Glomerular endothelial cell (primary cell): ENCODE results near the gene METTL25B. TPM values are rescaled to one million over a fixed set of nuclear protein-coding genes. Genes with fewer than 3 reads are reported as not detected.

Source experiments
- DNase-seq: peaks from one replicate; pipeline ENCODE4 v3.0.0-alpha.2; 2011; ENCODE audit warnings: low read depth, low spot score; ENCODE audit errors: extremely low read depth
- total RNA-seq: library from RNA; depleted of rRNA; stranded (reverse); fragments of >200 nt; gene quantifications from 2 replicates; pipeline ENCODE4 v1.2.3, GENCODE V29; 2015

Gene METTL25B
- total RNA-seq, 1 donor from 2014 or later = 9.5 TPM

- no peak for DNase-seq
Measured at GRCh38 chr1:156766298-156767100, 38.2 kb downstream of the METTL25B start.

GRCh38 chr1:156767101-156767878 lies 39.0 kb downstream of the METTL25B start, which contains the start of gene PRCC:
Gene PRCC (plus strand): TSS chr1:156767535. CDS start chr1:156767772, 237 bp downstream.
- peak; percentile 99 for DNase-seq

- DNase-seq = no peak
Measured at GRCh38 chr1:156767879-156768604, 39.8 kb downstream of the METTL25B start.

- DNase-seq = no peak
Measured at GRCh38 chr1:156768610-156769295, 40.5 kb downstream of the METTL25B start.

GRCh38 chr1:156772222-156772621 lies 44.0 kb downstream of the METTL25B start:
- no peak for DNase-seq

GRCh38 chr1:156772728-156773497 lies 44.6 kb downstream of the METTL25B start:
- no peak for DNase-seq

GRCh38 chr1:156773607-156774006 lies 45.3 kb downstream of the METTL25B start:
- DNase-seq = no peak

- no peak for DNase-seq
Measured at GRCh38 chr1:156775799-156776198, 47.5 kb downstream of the METTL25B start.

- no peak for DNase-seq
Measured at GRCh38 chr1:156776942-156777341, 48.7 kb downstream of the METTL25B start.

GRCh38 chr1:156777573-156777972 lies 49.3 kb downstream of the METTL25B start:
- no peak for DNase-seq

- no peak for DNase-seq
Measured at GRCh38 chr1:156781585-156782186, 53.4 kb downstream of the METTL25B start.

GRCh38 chr1:156785458-156785857 lies 57.2 kb downstream of the METTL25B start:
- DNase-seq = no peak

Other genes with a start within 250 kb of the METTL25B start
- 41.5 and 67.0 TPM in 2 replicates for gene MEF2D, start 227.7 kb upstream of the METTL25B start, total RNA-seq
- 5.7 and 14.5 TPM in 2 replicates for gene IQGAP3, start 155.9 kb upstream of the METTL25B start, total RNA-seq
- not detected in 2 replicates for gene TTC24, start 148.7 kb upstream of the METTL25B start, total RNA-seq
- gene NAXE, start 136.7 kb upstream of the METTL25B start, total RNA-seq = 55.4 and 76.2 TPM in 2 replicates
- 10.8 and 36.9 TPM in 2 replicates for gene GPATCH4, start 127.0 kb upstream of the METTL25B start, total RNA-seq
- gene HAPLN2, start 109.1 kb upstream of the METTL25B start, total RNA-seq = not detected in 2 replicates
- 0.24 TPM in 1 of 2 replicates, not detected in the other for gene BCAN, start 86.4 kb upstream of the METTL25B start, total RNA-seq
- gene NES, start 51.1 kb upstream of the METTL25B start, total RNA-seq = 250 and 276 TPM in 2 replicates
- gene CRABP2, start 22.9 kb upstream of the METTL25B start, total RNA-seq = 0.35 and 0.63 TPM in 2 replicates
- 18.6 and 19.5 TPM in 2 replicates for gene ISG20L2, start 297 bp downstream of the METTL25B start, total RNA-seq
- gene MRPL24, start 12.6 kb downstream of the METTL25B start, total RNA-seq = 48.3 and 79.0 TPM in 2 replicates
- 169 and 184 TPM in 2 replicates for gene HDGF, start 23.2 kb downstream of the METTL25B start, total RNA-seq
- 51.5 and 55.0 TPM in 2 replicates for gene PRCC, start 39.1 kb downstream of the METTL25B start, total RNA-seq
- gene SH2D2A, start 88.4 kb downstream of the METTL25B start, total RNA-seq = 0.44 and 0.82 TPM in 2 replicates
- not detected in 2 replicates for gene INSRR, start 130.6 kb downstream of the METTL25B start, total RNA-seq
- 0.41 TPM in 1 of 2 replicates, not detected in the other for gene NTRK1, start 132.4 kb downstream of the METTL25B start, total RNA-seq
- gene PEAR1, start 165.2 kb downstream of the METTL25B start, total RNA-seq = 62.6 and 80.5 TPM in 2 replicates
- 0.12 TPM in 1 of 2 replicates, not detected in the other for gene LRRC71, start 192.2 kb downstream of the METTL25B start, total RNA-seq